HCT116 (cell line): ENCODE data around the gene ZNF862. TPM values are rescaled to one million over a fixed set of nuclear protein-coding genes. Genes with fewer than 3 reads are reported as not detected.

Experiments
- ATAC-seq: fragments of 200-7000 bp; cut with Tn5 transposase; 2 replicates; pipeline ENCODE4 v1.9.1; 2020; ENCODE audit warnings: mild to moderate bottlenecking, moderate library complexity
- BruUV-seq: library from RNA; stranded (reverse); fragments of 400-500 nt; replicated peaks from 2 replicates; lab custom pipeline; 2021; lab: Mats Ljungman, UMichigan
- CTCF ChIA-PET: fragments of 300-600 bp; sonication (Branson Sonifier 250); formaldehyde crosslinking; loops from one replicate; lab custom pipeline; 2021; ENCODE audit warnings: antibody characterized with exemption; lab: Charles Lee
- POLR2A ChIA-PET: fragments of 300-600, 350-600 bp; sonication (Branson Sonifier 250); formaldehyde crosslinking; loops from one replicate; lab custom pipeline; 2021; ENCODE audit warnings: antibody characterized with exemption; lab: Charles Lee
- RAD21 ChIA-PET, 2 experiments: fragments of 300-600 bp; sonication (Branson Sonifier 250); formaldehyde crosslinking; loops; one replicate each; lab custom pipeline; 2023; ENCODE audit warnings: low total read pairs in 2 of 2; ENCODE audit not compliant: uncharacterized antibody in 2 of 2, unreplicated experiment in 2 of 2, low non-redundant PET in 1 of 2; lab: Charles Lee
- DNase-seq: peaks from one replicate; pipeline ENCODE4 v3.0.0-alpha.2; 2010; ENCODE audit warnings: low read depth, low spot score
- H2AFZ ChIP-seq: fragments of 200-600 bp; shearing (Covaris generic), sonication (generic); 2 replicates; pipeline ENCODE4 v1.6.1; 2017; ENCODE audit warnings: low read depth, mixed run types, mixed read lengths, antibody characterized with exemption, low read length; ENCODE audit not compliant: poor library complexity, severe bottlenecking
- H3K27ac ChIP-seq: 2 replicates; pipeline ENCODE4 v1.5.1; 2012; ENCODE audit warnings: low read depth, low read length
- H3K27me3 ChIP-seq: fragments of 200-600 bp; sonication (generic); 2 replicates; pipeline ENCODE4 v1.6.1; 2016; ENCODE audit warnings: mixed run types, low read length, mixed read lengths; ENCODE audit not compliant: insufficient read depth
- H3K36me3 ChIP-seq, 2 experiments: fragments of 200-500 bp in 1 of 2; fragments of 200-600 bp in 1 of 2; sonication (Bioruptor generic) in 1 of 2; sonication (generic) in 1 of 2; 2 replicates each; pipeline versions ENCODE4 v1.5.1 to v1.6.1; 2014 to 2016; ENCODE audit warnings: low read length in 2 of 2, inconsistent platforms in 1 of 2, mixed read lengths in 1 of 2, mixed run types in 1 of 2; ENCODE audit not compliant: insufficient read depth in 2 of 2, control insufficient read depth in 1 of 2
- H3K4me1 ChIP-seq, 2 experiments: fragments of 200-600 bp in 1 of 2; sonication (generic) in 1 of 2; 2 replicates each; pipeline versions ENCODE4 v1.5.1 to v1.6.1; 2012 to 2017; ENCODE audit warnings: low read length in 2 of 2, inconsistent platforms in 1 of 2, mild to moderate bottlenecking in 1 of 2, mixed read lengths in 1 of 2, mixed run types in 1 of 2, moderate library complexity in 1 of 2; ENCODE audit not compliant: insufficient read depth in 2 of 2, control insufficient read depth in 1 of 2
- H3K4me2 ChIP-seq: fragments of 200-600 bp; sonication (generic); 2 replicates; pipeline ENCODE4 v1.6.1; 2017; ENCODE audit warnings: mixed run types, low read length, mixed read lengths
- H3K4me3 ChIP-seq, 2 experiments: fragments of 200-600 bp in 1 of 2; sonication (generic) in 1 of 2; replicated peaks in 1 of 2; 2 replicates each; pipeline ENCODE4 v1.5.1; 2011 to 2016; ENCODE audit warnings: low read length in 2 of 2, control low read depth in 1 of 2, low read depth in 1 of 2, mild to moderate bottlenecking in 1 of 2, mixed read lengths in 1 of 2, mixed run types in 1 of 2
- H3K79me2 ChIP-seq: fragments of 200-600 bp; sonication (generic); 2 replicates; pipeline ENCODE4 v1.6.1; 2017; ENCODE audit warnings: mild to moderate bottlenecking, mixed run types, low read length, moderate library complexity, mixed read lengths; ENCODE audit not compliant: insufficient read depth
- H3K9ac ChIP-seq: fragments of 200-600 bp; sonication (generic); 2 replicates; pipeline ENCODE4 v1.6.1; 2016; ENCODE audit warnings: low read length, mixed read lengths
- H3K9me2 ChIP-seq: fragments of 200-600 bp; sonication (generic), shearing (Covaris generic); 2 replicates; pipeline ENCODE4 v1.6.1; 2017; ENCODE audit warnings: mixed run types, mild to moderate bottlenecking, moderate library complexity; ENCODE audit not compliant: insufficient read depth
- H3K9me3 ChIP-seq, 2 experiments: fragments of 200-500 bp in 1 of 2; fragments of 200-600 bp in 1 of 2; sonication (Bioruptor generic) in 1 of 2; sonication (generic) in 1 of 2; 2 replicates each; pipeline ENCODE4 v1.6.1; 2014 to 2017; ENCODE audit warnings: low read length in 2 of 2, mixed read lengths in 2 of 2, inconsistent platforms in 1 of 2, low read depth in 1 of 2, mild to moderate bottlenecking in 1 of 2, mixed run types in 1 of 2, moderate library complexity in 1 of 2; ENCODE audit not compliant: control insufficient read depth in 1 of 2, insufficient read depth in 1 of 2
- H4K20me1 ChIP-seq: fragments of 200-600 bp; sonication (generic), shearing (Covaris generic); 2 replicates; pipeline ENCODE4 v1.6.1; 2017; ENCODE audit warnings: mixed run types, mild to moderate bottlenecking, moderate library complexity; ENCODE audit not compliant: insufficient read depth
- CBX3 ChIP-seq: IDR thresholded peaks from 2 replicates; pipeline ENCODE4 v1.6.1; 2012; ENCODE audit warnings: low read depth
- CEBPB ChIP-seq: IDR thresholded peaks from 2 replicates; pipeline ENCODE4 v1.6.1; 2012; ENCODE audit warnings: low read depth
- ELF1 ChIP-seq: IDR thresholded peaks from 2 replicates; pipeline ENCODE4 v1.6.1; 2012; ENCODE audit warnings: low read depth, borderline replicate concordance
- EZH2 ChIP-seq: fragments of 200-600 bp; sonication (generic); IDR thresholded peaks from 2 replicates; pipeline ENCODE4 v1.6.1; 2017; ENCODE audit warnings: antibody characterized with exemption, mixed run types
- EZH2phosphoT487 ChIP-seq: fragments of 200-600 bp; IDR thresholded peaks from 2 replicates; pipeline ENCODE4 v1.6.1; 2018; ENCODE audit warnings: antibody characterized with exemption, borderline replicate concordance
- FOSL1 ChIP-seq: IDR thresholded peaks from 2 replicates; pipeline ENCODE4 v1.6.1; 2012; ENCODE audit warnings: low read depth
- MAX ChIP-seq: IDR thresholded peaks from 2 replicates; pipeline ENCODE4 v1.6.1; 2012
- POLR2A ChIP-seq: IDR thresholded peaks from 2 replicates; pipeline ENCODE4 v1.7.0; 2011; ENCODE audit warnings: borderline replicate concordance; ENCODE audit not compliant: insufficient read depth, insufficient read length; ENCODE audit errors: extremely low read depth
- POLR2AphosphoS5 ChIP-seq: IDR thresholded peaks from 2 replicates; pipeline ENCODE4 v1.6.1; 2011; ENCODE audit warnings: mild to moderate bottlenecking, low read depth, low read length, moderate library complexity
- SIN3A ChIP-seq: IDR thresholded peaks from 2 replicates; pipeline ENCODE4 v1.6.1; 2012; ENCODE audit warnings: low read depth
- SP1 ChIP-seq: IDR thresholded peaks from 2 replicates; pipeline ENCODE4 v1.6.1; 2012; ENCODE audit warnings: low read depth
- SRF ChIP-seq: IDR thresholded peaks from 2 replicates; pipeline ENCODE4 v1.6.1; 2012; ENCODE audit warnings: low read depth
- TCF7L2 ChIP-seq: IDR thresholded peaks from 2 replicates; pipeline ENCODE4 v1.7.0; 2011; ENCODE audit warnings: borderline replicate concordance, inconsistent platforms; ENCODE audit not compliant: insufficient read depth, insufficient read length; ENCODE audit errors: extremely low read depth
- YY1 ChIP-seq: IDR thresholded peaks from 2 replicates; pipeline ENCODE4 v1.6.1; 2011; ENCODE audit warnings: low read length, low read depth, moderate library complexity, mild to moderate bottlenecking; ENCODE audit not compliant: insufficient replicate concordance; ENCODE audit errors: extremely low read depth
- ZBTB33 ChIP-seq: IDR thresholded peaks from 2 replicates; pipeline ENCODE4 v1.6.1; 2011; ENCODE audit warnings: mild to moderate bottlenecking, low read length, moderate library complexity; ENCODE audit not compliant: insufficient replicate concordance; ENCODE audit errors: extremely low read depth
- ZNF274 ChIP-seq: fragments of 200-500 bp; sonication (Bioruptor generic); IDR thresholded peaks from 2 replicates; pipeline ENCODE4 v1.6.1; 2014; ENCODE audit warnings: mild to moderate bottlenecking, low read depth, low read length, inconsistent platforms
- intact Hi-C: fragments of 100-400 bp; cut with micrococcal nuclease; formaldehyde crosslinking; loops from 2 replicates; pipeline ENCODE4 v1.10.0; 2022
- total RNA-seq: library from RNA; stranded (reverse); gene quantifications from one replicate; pipeline ENCODE4 v1.2.1, GENCODE V29; 2021; ENCODE audit not compliant: unreplicated experiment
- TF ChIP-seq, protein P1 (sequence below): IDR thresholded peaks from 2 replicates; pipeline ENCODE4 v1.6.1; 2012
- TF ChIP-seq, protein P2 (sequence below), 3 experiments: fragments of 200-600 bp in 1 of 3; sonication (generic) in 1 of 3; IDR thresholded peaks in 2 of 3; conservative IDR thresholded peaks in 1 of 3; 2 replicates each; pipeline ENCODE4 v1.5.1; 2012 to 2017; ENCODE audit warnings: low read depth in 2 of 3, low read length in 2 of 3, antibody characterized with exemption in 1 of 3, borderline replicate concordance in 1 of 3, control low read depth in 1 of 3, mild to moderate bottlenecking in 1 of 3, mixed read lengths in 1 of 3, mixed run types in 1 of 3, moderate library complexity in 1 of 3; ENCODE audit not compliant: insufficient read depth in 1 of 3

Gene ZNF862
- total RNA-seq, 1 experiment from 2014 or later, result 8.5 TPM

DNA sequence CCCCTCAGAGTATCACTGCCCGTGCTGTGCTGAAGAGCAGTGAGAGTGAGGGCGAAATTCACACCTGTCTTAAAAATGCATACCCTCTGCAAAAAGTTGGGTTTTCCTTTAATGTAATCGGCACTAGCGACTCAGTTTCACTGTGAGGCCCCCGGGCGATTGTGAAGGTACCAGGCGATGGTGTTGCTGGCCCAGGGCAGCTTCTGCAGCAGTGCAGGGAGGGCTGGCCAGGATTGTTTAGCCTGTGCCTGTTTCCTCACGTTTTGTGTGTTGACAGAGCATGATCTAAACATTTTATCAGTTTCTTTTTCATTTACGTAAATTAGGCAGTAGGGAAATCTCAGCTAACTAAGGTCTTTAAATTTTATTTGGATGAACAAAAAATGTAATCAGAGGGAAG is 13.3 kb downstream of the ZNF862 start:
- H3K9me2 ChIP-seq, result no peaks in the 10 kb centered on the region
- peaks cover 27 to 33% of the 10 kb centered on the region in 2 experiments for H3K4me1 ChIP-seq
- no peak for TF ChIP-seq POLR2A
- no peak for TF ChIP-seq TCF7L2
- TF ChIP-seq, protein P1, sequence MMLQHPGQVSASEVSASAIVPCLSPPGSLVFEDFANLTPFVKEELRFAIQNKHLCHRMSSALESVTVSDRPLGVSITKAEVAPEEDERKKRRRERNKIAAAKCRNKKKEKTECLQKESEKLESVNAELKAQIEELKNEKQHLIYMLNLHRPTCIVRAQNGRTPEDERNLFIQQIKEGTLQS, result no peak
- TF ChIP-seq EZH2, result no peak
- TF ChIP-seq SIN3A, result no peak
- TF ChIP-seq FOSL1, result no peak
- TF ChIP-seq MAX, result no peak
- no peak for TF ChIP-seq SRF
- TF ChIP-seq ELF1, result no peak
- no peak for TF ChIP-seq SP1
- TF ChIP-seq CEBPB, result no peak
- no peak for TF ChIP-seq ZBTB33
- no peak for TF ChIP-seq CBX3
- no peak for TF ChIP-seq ZNF274
- no peak for TF ChIP-seq YY1
- TF ChIP-seq, protein P2, sequence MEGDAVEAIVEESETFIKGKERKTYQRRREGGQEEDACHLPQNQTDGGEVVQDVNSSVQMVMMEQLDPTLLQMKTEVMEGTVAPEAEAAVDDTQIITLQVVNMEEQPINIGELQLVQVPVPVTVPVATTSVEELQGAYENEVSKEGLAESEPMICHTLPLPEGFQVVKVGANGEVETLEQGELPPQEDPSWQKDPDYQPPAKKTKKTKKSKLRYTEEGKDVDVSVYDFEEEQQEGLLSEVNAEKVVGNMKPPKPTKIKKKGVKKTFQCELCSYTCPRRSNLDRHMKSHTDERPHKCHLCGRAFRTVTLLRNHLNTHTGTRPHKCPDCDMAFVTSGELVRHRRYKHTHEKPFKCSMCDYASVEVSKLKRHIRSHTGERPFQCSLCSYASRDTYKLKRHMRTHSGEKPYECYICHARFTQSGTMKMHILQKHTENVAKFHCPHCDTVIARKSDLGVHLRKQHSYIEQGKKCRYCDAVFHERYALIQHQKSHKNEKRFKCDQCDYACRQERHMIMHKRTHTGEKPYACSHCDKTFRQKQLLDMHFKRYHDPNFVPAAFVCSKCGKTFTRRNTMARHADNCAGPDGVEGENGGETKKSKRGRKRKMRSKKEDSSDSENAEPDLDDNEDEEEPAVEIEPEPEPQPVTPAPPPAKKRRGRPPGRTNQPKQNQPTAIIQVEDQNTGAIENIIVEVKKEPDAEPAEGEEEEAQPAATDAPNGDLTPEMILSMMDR (IDR thresholded peaks at IDR 0.05 in 2 of 3, conservative IDR thresholded peaks at IDR 0.05 in 1 of 3; ENCODE audit: borderline replicate concordance in 1 of 3, insufficient read depth in 1 of 3, low read depth in 2 of 3, low read length in 2 of 3), result no peak
- TF ChIP-seq EZH2phosphoT487, result no peak
- no peak for TF ChIP-seq POLR2AphosphoS5
- ATAC-seq (no peak), DNase-seq (no peak)
- POLR2A ChIA-PET, result no interaction called here
- no peak overlapping the region for H3K27ac ChIP-seq
- H4K20me1 ChIP-seq, result no peaks in the 10 kb centered on the region
- H3K4me2 ChIP-seq, result no peak overlapping the region
- RAD21 ChIA-PET, result no interaction called here
- BruUV-seq, result no TSS peak
- no peaks in the 10 kb centered on the region for H3K79me2 ChIP-seq
- no peak overlapping the region for H2AFZ ChIP-seq
- CTCF ChIA-PET, result no interaction called here
- intact Hi-C loops, result no loop called here
- no peaks in the 10 kb centered on the region for H3K9me3 ChIP-seq
- H3K4me3 ChIP-seq, result no peak overlapping the region
- H3K9ac ChIP-seq, result no peak overlapping the region
- no peaks in the 10 kb centered on the region for H3K36me3 ChIP-seq
- no peaks in the 10 kb centered on the region for H3K27me3 ChIP-seq
